IMR-90 (cell line): ENCODE results near the gene RTF1. TPM values are rescaled to one million over a fixed set of nuclear protein-coding genes. Genes with fewer than 3 reads are reported as not detected.

Experiments
- ATAC-seq: fragments of 200-7000 bp; cut with Tn5 transposase; 2 replicates; pipeline ENCODE4 v1.9.1; 2020; ENCODE audit warnings: low read depth, mild to moderate bottlenecking, moderate library complexity
- BruUV-seq: library from RNA; stranded (reverse); fragments of 400-500 nt; replicated peaks from 2 replicates; lab custom pipeline; 2021; lab: Mats Ljungman, UMichigan
- CTCF ChIA-PET: fragments of 300-600 bp; formaldehyde crosslinking; extraction: SDS; loops from one replicate; lab custom pipeline; 2021; ENCODE audit warnings: antibody characterized with exemption; lab: Yijun Ruan, JAX
- POLR2A ChIA-PET: fragments of 300-600 bp; sonication (Branson Sonifier 250); formaldehyde crosslinking; loops from one replicate; lab custom pipeline; 2022; ENCODE audit warnings: antibody characterized with exemption; ENCODE audit not compliant: unreplicated experiment; lab: Charles Lee
- DNase-seq: peaks from one replicate; pipeline ENCODE4 v3.0.0; 2013
- H2AFZ ChIP-seq: replicated peaks from 2 replicates; pipeline ENCODE3; 2013; ENCODE audit warnings: low read length, mild to moderate bottlenecking; ENCODE audit not compliant: poor library complexity
- H2AK5ac ChIP-seq: 2 replicates; pipeline ENCODE4 v1.6.1; 2013; ENCODE audit warnings: low read depth, low read length, inconsistent platforms
- H2AK9ac ChIP-seq: replicated peaks from 2 replicates; pipeline ENCODE3; 2013; ENCODE audit warnings: mild to moderate bottlenecking, low read depth, low read length, moderate library complexity; ENCODE audit not compliant: poor library complexity
- H2BK120ac ChIP-seq: 2 replicates; pipeline ENCODE4 v1.6.1; 2013; ENCODE audit warnings: low read depth, low read length, inconsistent platforms
- H2BK15ac ChIP-seq: 3 replicates; pipeline ENCODE4 v1.6.1; 2013; ENCODE audit warnings: low read depth, low read length, inconsistent platforms
- H2BK20ac ChIP-seq: 2 replicates; pipeline ENCODE4 v1.6.1; 2013; ENCODE audit warnings: low read depth, mild to moderate bottlenecking, inconsistent platforms, low read length, moderate library complexity
- H2BK5ac ChIP-seq: 2 replicates; pipeline ENCODE4 v1.6.1; 2013; ENCODE audit warnings: mild to moderate bottlenecking, low read depth, low read length, inconsistent platforms; ENCODE audit not compliant: poor library complexity, severe bottlenecking
- H3K14ac ChIP-seq: replicated peaks from 2 replicates; pipeline ENCODE4 v1.6.1; 2013; ENCODE audit warnings: low read depth, low read length, inconsistent platforms
- H3K18ac ChIP-seq: 2 replicates; pipeline ENCODE4 v1.6.1; 2013; ENCODE audit warnings: low read depth, low read length, control low read depth
- H3K23ac ChIP-seq: 2 replicates; pipeline ENCODE4 v1.6.1; 2013; ENCODE audit warnings: low read depth, low read length, inconsistent platforms
- H3K27ac ChIP-seq: 2 replicates; pipeline ENCODE4 v1.5.1; 2013; ENCODE audit warnings: mild to moderate bottlenecking, control low read depth, low read length; ENCODE audit not compliant: insufficient read depth
- H3K27me3 ChIP-seq: 2 replicates; pipeline ENCODE4 v1.6.1; 2013; ENCODE audit warnings: low read length; ENCODE audit not compliant: control insufficient read depth, insufficient read depth
- H3K36me3 ChIP-seq: 2 replicates; pipeline ENCODE4 v1.6.1; 2013; ENCODE audit warnings: low read length, mixed read lengths; ENCODE audit not compliant: control insufficient read depth, insufficient read depth
- H3K4ac ChIP-seq: 2 replicates; pipeline ENCODE4 v1.6.1; 2013; ENCODE audit warnings: low read depth, low read length, inconsistent platforms
- H3K4me1 ChIP-seq: 2 replicates; pipeline ENCODE4 v1.6.1; 2013; ENCODE audit warnings: low read length, mixed read lengths; ENCODE audit not compliant: control insufficient read depth, insufficient read depth
- H3K4me2 ChIP-seq: 2 replicates; pipeline ENCODE4 v1.6.1; 2013; ENCODE audit warnings: low read depth, mild to moderate bottlenecking, control low read depth, low read length, moderate library complexity
- H3K4me3 ChIP-seq: 2 replicates; pipeline ENCODE4 v1.5.1; 2013; ENCODE audit warnings: low read depth, mild to moderate bottlenecking, control low read depth, low read length, moderate library complexity; ENCODE audit not compliant: insufficient read depth
- H3K56ac ChIP-seq: 2 replicates; pipeline ENCODE4 v1.6.1; 2013; ENCODE audit warnings: low read length, inconsistent platforms; ENCODE audit not compliant: insufficient read depth; ENCODE audit errors: extremely low read depth
- H3K79me1 ChIP-seq, 2 experiments: 2 replicates each; pipeline ENCODE4 v1.6.1; 2013; ENCODE audit warnings: low read length in 2 of 2, inconsistent platforms in 1 of 2, low read depth in 1 of 2
- H3K9ac ChIP-seq: 2 replicates; pipeline ENCODE4 v1.6.1; 2013; ENCODE audit warnings: low read depth, low read length, control low read depth
- H3K9me1 ChIP-seq: 2 replicates; pipeline ENCODE4 v1.6.1; 2013; ENCODE audit warnings: low read length, inconsistent platforms; ENCODE audit not compliant: insufficient read depth
- H3K9me3 ChIP-seq: 2 replicates; pipeline ENCODE4 v1.6.1; 2013; ENCODE audit warnings: low read length; ENCODE audit not compliant: control insufficient read depth, insufficient read depth
- H4K20me1 ChIP-seq: 2 replicates; pipeline ENCODE4 v1.6.1; 2013; ENCODE audit warnings: low read length, inconsistent platforms; ENCODE audit not compliant: insufficient read depth
- H4K5ac ChIP-seq: 2 replicates; pipeline ENCODE4 v1.6.1; 2013; ENCODE audit warnings: mild to moderate bottlenecking, low read depth, low read length, control low read depth
- H4K8ac ChIP-seq, 2 experiments: 2 replicates each; pipeline ENCODE4 v1.6.1; 2013; ENCODE audit warnings: low read depth in 2 of 2, low read length in 2 of 2, control low read depth in 1 of 2, inconsistent platforms in 1 of 2
- H4K91ac ChIP-seq: 2 replicates; pipeline ENCODE4 v1.6.1; 2013; ENCODE audit warnings: low read depth, low read length, inconsistent platforms; ENCODE audit not compliant: insufficient read depth
- BHLHE40 ChIP-seq: fragments of 150-350 bp; IDR thresholded peaks from 2 replicates; pipeline ENCODE4 v1.6.1; 2016; ENCODE audit warnings: mild to moderate bottlenecking, low read depth, low read length
- MXI1 ChIP-seq: IDR thresholded peaks from 2 replicates; pipeline ENCODE4 v1.6.1; 2012; ENCODE audit warnings: low read depth, mild to moderate bottlenecking, low read length, moderate library complexity, borderline replicate concordance
- WGBS, 2 experiments: methylation state at CpG; one replicate each; pipeline versions ENCODE4 v1.1.5 to v1.1.7; 2013; ENCODE audit warnings: missing lambda C conversion rate in 2 of 2; ENCODE audit not compliant: insufficient read length in 1 of 2; ENCODE audit errors: extremely low coverage in 2 of 2; 5-methylcytosine and 5-hydroxymethylcytosine counted together
- dilution Hi-C: fragments of 300-500 bp; cut with HindIII; formaldehyde crosslinking; loops from one replicate; pipeline ENCODE4 v1.14.3; 2018; ENCODE audit warnings: low sequenced_read_pairs; ENCODE audit not compliant: unreplicated experiment
- in situ Hi-C: fragments of 300-500 bp; cut with MboI; formaldehyde crosslinking; loops from 3 replicates; pipeline ENCODE4 v1.14.3; 2019; ENCODE audit warnings: low sequenced_read_pairs, inconsistent platforms, mixed read lengths
- intact Hi-C: fragments of 100-400 bp; cut with micrococcal nuclease; formaldehyde crosslinking; loops from 2 replicates; pipeline ENCODE4 v1.10.0; 2022
- polyA plus RNA-seq, 3 experiments: library from polyadenylated mRNA; depleted of rRNA; stranded (reverse); fragments of >200 nt; gene quantifications; 2 replicates each; pipeline ENCODE4 v1.2.3, GENCODE V29; 2012; ENCODE audit warnings: low replicate concordance in 1 of 3
- total RNA-seq: library from RNA; depleted of rRNA; stranded (reverse); fragments of >200 nt; gene quantifications from 2 replicates; pipeline ENCODE4 v1.2.3, GENCODE V29; 2012
- TF ChIP-seq, protein P1 (sequence below): fragments of 150-350 bp; IDR thresholded peaks from 2 replicates; pipeline ENCODE4 v1.6.1; 2017; ENCODE audit warnings: mild to moderate bottlenecking, antibody characterized with exemption, low read length, low read depth

RTF1 gene
- total and polyA plus RNA-seq, 2 of the 4 experiments (the other 2 are of a cell fraction): 15.1 to 24.3 TPM

- H2AK9ac ChIP-seq: no peak overlapping the region
- intact Hi-C loops (no loop called here), in situ Hi-C loops (no loop called here), dilution Hi-C loops (no loop called here)
- no peaks in the 10 kb centered on the region for H3K9me3 ChIP-seq
- H3K27me3 ChIP-seq: peaks cover 16% of the 10 kb centered on the region
- no peak overlapping the region for H3K4me3 ChIP-seq
- H2AFZ ChIP-seq: no peak overlapping the region
- H2BK120ac ChIP-seq: no peak overlapping the region
- no peak overlapping the region for H2BK5ac ChIP-seq
- peaks cover 4% of the 10 kb centered on the region; the same call in 1 of the 2 replicates for H4K20me1 ChIP-seq
- H3K9me1 ChIP-seq: peaks cover 5% of the 10 kb centered on the region; the same call in 1 of the 2 replicates
- no peak overlapping the region for H3K4me2 ChIP-seq
- no peaks in the 10 kb centered on the region for H3K79me1 ChIP-seq
- H3K9ac ChIP-seq: no peak overlapping the region
- no peak overlapping the region for H3K14ac ChIP-seq
- H3K36me3 ChIP-seq: no peaks in the 10 kb centered on the region
- no peak overlapping the region for H2BK20ac ChIP-seq
- H3K27ac ChIP-seq: no peak overlapping the region
- ChIA-PET CTCF (no interaction called here), POLR2A (no interaction called here)
- no peak overlapping the region for H2BK15ac ChIP-seq
- ATAC-seq (no peak), DNase-seq (no peak)
- no peak overlapping the region for H4K8ac ChIP-seq
- no TSS peak for BruUV-seq
- TF ChIP-seq BHLHE40 (no peak), MXI1 (no peak)
- TF ChIP-seq, protein P1, sequence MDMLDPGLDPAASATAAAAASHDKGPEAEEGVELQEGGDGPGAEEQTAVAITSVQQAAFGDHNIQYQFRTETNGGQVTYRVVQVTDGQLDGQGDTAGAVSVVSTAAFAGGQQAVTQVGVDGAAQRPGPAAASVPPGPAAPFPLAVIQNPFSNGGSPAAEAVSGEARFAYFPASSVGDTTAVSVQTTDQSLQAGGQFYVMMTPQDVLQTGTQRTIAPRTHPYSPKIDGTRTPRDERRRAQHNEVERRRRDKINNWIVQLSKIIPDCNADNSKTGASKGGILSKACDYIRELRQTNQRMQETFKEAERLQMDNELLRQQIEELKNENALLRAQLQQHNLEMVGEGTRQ: no peak
- H4K5ac ChIP-seq: no peak overlapping the region
- H3K4me1 ChIP-seq: peaks cover 2% of the 10 kb centered on the region; the same call in 1 of the 2 replicates
- H3K23ac ChIP-seq: no peak overlapping the region
- no peak overlapping the region for H2AK5ac ChIP-seq
- no peak overlapping the region for H3K18ac ChIP-seq
- H4K91ac ChIP-seq: no peak overlapping the region
- WGBS, 2 experiments: 24% methylated on average over 24 of the region's 54 CpGs; no CpG with 5 or more reads in 1 of the 2 experiments
- H3K4ac ChIP-seq: no peak overlapping the region
- H3K56ac ChIP-seq: no peak overlapping the region
These were observed 86.1 kb downstream of the RTF1 start for GRCh38 chr15:41502795-41503668.
